ENCODE results near the gene SELENOM.

SELENOM gene

DNA sequence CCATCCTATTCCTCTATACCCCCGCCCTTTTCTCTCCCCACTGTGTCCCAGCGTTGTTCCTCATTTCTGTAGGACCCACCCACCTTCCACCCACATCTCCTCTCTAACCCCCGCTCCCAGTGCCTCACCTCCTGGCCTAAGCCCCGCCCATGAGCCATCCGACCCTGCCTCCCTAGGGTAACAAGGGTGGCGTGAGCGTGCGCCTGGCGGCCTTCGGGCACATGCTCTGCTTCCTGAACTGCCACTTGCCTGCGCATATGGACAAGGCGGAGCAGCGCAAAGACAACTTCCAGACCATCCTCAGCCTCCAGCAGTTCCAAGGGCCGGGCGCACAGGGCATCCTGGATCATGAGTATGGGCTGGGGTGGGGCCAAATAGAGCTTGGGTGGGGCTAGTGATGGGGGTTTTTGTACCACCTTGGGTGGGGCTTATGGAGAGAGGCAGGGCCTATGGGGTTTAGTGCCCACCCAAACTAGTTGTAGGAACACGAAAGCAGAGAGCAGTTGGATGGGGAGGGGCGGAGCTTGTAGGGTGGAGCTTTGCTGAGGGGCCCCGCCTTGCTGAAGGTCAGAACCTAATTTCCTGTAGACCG, 19.9 kb upstream of the SELENOM start:
- no peak overlapping the region for H2AFZ ChIP-seq
- H3K4me3 ChIP-seq (ENCODE audit: low read depth, low read length) = no peak overlapping the region
- peaks cover 32% of the 10 kb centered on the region for H3K79me2 ChIP-seq
- H3K4me2 ChIP-seq (ENCODE audit: low read length) = peak overlapping the region; percentile 14
- TF ChIP-seq, protein P1, sequence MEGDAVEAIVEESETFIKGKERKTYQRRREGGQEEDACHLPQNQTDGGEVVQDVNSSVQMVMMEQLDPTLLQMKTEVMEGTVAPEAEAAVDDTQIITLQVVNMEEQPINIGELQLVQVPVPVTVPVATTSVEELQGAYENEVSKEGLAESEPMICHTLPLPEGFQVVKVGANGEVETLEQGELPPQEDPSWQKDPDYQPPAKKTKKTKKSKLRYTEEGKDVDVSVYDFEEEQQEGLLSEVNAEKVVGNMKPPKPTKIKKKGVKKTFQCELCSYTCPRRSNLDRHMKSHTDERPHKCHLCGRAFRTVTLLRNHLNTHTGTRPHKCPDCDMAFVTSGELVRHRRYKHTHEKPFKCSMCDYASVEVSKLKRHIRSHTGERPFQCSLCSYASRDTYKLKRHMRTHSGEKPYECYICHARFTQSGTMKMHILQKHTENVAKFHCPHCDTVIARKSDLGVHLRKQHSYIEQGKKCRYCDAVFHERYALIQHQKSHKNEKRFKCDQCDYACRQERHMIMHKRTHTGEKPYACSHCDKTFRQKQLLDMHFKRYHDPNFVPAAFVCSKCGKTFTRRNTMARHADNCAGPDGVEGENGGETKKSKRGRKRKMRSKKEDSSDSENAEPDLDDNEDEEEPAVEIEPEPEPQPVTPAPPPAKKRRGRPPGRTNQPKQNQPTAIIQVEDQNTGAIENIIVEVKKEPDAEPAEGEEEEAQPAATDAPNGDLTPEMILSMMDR (IDR thresholded peaks at IDR 0.05) = no peak
- peaks cover 33% of the 10 kb centered on the region for H3K4me1 ChIP-seq
- H3K27ac ChIP-seq = peak overlapping the region; percentile 93
- H3K9ac ChIP-seq = no peak overlapping the region
- no peaks in the 10 kb centered on the region for H3K9me3 ChIP-seq (ENCODE audit: control insufficient read depth, low read length)
- no peaks in the 10 kb centered on the region for H3K27me3 ChIP-seq (ENCODE audit: control insufficient read depth, insufficient read depth, low read length)
- no peaks in the 10 kb centered on the region for H3K36me3 ChIP-seq (ENCODE audit: control insufficient read depth, insufficient read depth, low read length)

DNA sequence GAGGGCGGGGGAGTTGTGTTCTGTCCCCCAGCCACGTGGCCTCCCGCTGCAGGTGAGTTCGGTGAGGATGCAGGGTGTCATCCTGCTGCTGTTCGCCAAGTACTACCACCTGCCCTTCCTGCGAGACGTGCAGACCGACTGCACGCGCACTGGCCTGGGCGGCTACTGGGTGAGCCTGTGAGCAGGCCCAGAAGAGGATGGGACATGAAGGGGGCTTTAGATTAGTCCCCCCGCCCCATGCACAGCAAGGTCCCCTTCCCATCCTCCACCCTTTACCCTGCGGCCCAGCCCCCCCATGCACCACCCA, 19.5 kb upstream of the SELENOM start:
- no peaks in the 10 kb centered on the region for H3K9me3 ChIP-seq (ENCODE audit: control insufficient read depth, low read length)
- H3K9ac ChIP-seq = no peak overlapping the region
- H3K27ac ChIP-seq = peak overlapping the region; percentile 93
- peaks cover 33% of the 10 kb centered on the region for H3K4me1 ChIP-seq
- H3K36me3 ChIP-seq (ENCODE audit: control insufficient read depth, insufficient read depth, low read length) = no peaks in the 10 kb centered on the region
- peaks cover 32% of the 10 kb centered on the region for H3K79me2 ChIP-seq
- no peaks in the 10 kb centered on the region for H3K27me3 ChIP-seq (ENCODE audit: control insufficient read depth, insufficient read depth, low read length)
- H3K4me2 ChIP-seq (ENCODE audit: low read length) = peak overlapping the region; percentile 89
- no peak overlapping the region for H3K4me3 ChIP-seq (ENCODE audit: low read depth, low read length)
- TF ChIP-seq, protein P1 (IDR thresholded peaks at IDR 0.05) = no peak
- no peak overlapping the region for H2AFZ ChIP-seq

GRCh38 chr22:31126128-31126868, 18.9 kb upstream of the SELENOM start:
- peak overlapping the region; percentile 89 for H3K4me2 ChIP-seq (ENCODE audit: low read length)
- no peaks in the 10 kb centered on the region for H3K9me3 ChIP-seq (ENCODE audit: control insufficient read depth, low read length)
- no peaks in the 10 kb centered on the region for H3K36me3 ChIP-seq (ENCODE audit: control insufficient read depth, insufficient read depth, low read length)
- H3K4me1 ChIP-seq = peaks cover 35% of the 10 kb centered on the region
- peak overlapping the region; percentile 93 for H3K27ac ChIP-seq
- H3K4me3 ChIP-seq (ENCODE audit: low read depth, low read length) = peak overlapping the region; percentile 23
- H2AFZ ChIP-seq = no peak overlapping the region
- no peaks in the 10 kb centered on the region for H3K27me3 ChIP-seq (ENCODE audit: control insufficient read depth, insufficient read depth, low read length)
- TF ChIP-seq, protein P1 (IDR thresholded peaks at IDR 0.05) = no peak
- H3K9ac ChIP-seq = no peak overlapping the region
- H3K79me2 ChIP-seq = peaks cover 32% of the 10 kb centered on the region

- H3K36me3 ChIP-seq (ENCODE audit: control insufficient read depth, insufficient read depth, low read length) = no peaks in the 10 kb centered on the region
- H3K27ac ChIP-seq = peak overlapping the region; percentile 93
- H3K4me2 ChIP-seq (ENCODE audit: low read length) = peak overlapping the region; percentile 89
- H3K4me3 ChIP-seq (ENCODE audit: low read depth, low read length) = peak overlapping the region; percentile 86
- no peak overlapping the region for H3K9ac ChIP-seq
- H3K4me1 ChIP-seq = peaks cover 33% of the 10 kb centered on the region
- TF ChIP-seq, protein P1 (IDR thresholded peaks at IDR 0.05) = no peak
- H3K27me3 ChIP-seq (ENCODE audit: control insufficient read depth, insufficient read depth, low read length) = no peaks in the 10 kb centered on the region
- no peak overlapping the region for H2AFZ ChIP-seq
- peaks cover 32% of the 10 kb centered on the region for H3K79me2 ChIP-seq
- H3K9me3 ChIP-seq (ENCODE audit: control insufficient read depth, low read length) = no peaks in the 10 kb centered on the region
Observed at GRCh38 chr22:31125521-31126117, 18.3 kb upstream of the SELENOM start.

Data from parathyroid adenoma (tissue), 2 donors.